ENCODE data around the gene PGP. TPM values are rescaled to one million over a fixed set of nuclear protein-coding genes. Genes with fewer than 3 reads are reported as not detected.

Gene PGP
- total RNA-seq, 1 experiment from 2014 or later = 34.9 TPM

DNA sequence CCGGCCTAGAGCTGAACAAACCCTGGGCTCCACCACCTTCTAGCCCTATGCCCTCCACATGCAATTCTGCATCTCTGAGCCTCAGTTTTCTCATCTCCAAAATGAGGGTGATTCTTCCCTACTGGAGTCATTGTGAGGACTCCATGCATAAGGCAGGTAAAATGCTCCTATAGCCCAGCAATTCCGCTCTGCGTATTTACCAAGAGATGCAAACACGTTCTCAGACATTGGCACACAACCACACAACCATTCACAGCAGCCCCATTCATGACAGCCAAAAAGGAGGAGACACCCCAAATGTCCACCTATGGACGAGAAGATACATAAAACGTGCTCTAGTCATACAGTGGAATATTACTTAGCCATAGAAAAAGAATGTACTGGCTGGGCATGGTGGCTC, 14.3 kb downstream of the PGP start:
- no peak for DNase-seq (ENCODE audit: low read depth)

GRCh38 chr16:2199621-2200139, 15.0 kb downstream of the PGP start:
- no peak for DNase-seq (ENCODE audit: low read depth)

GRCh38 chr16:2199095-2199494, 15.5 kb downstream of the PGP start:
- DNase-seq (ENCODE audit: low read depth) = no peak

- DNase-seq (ENCODE audit: low read depth) = no peak
These were observed 16.4 kb downstream of the PGP start for GRCh38 chr16:2198283-2198682.

DNA sequence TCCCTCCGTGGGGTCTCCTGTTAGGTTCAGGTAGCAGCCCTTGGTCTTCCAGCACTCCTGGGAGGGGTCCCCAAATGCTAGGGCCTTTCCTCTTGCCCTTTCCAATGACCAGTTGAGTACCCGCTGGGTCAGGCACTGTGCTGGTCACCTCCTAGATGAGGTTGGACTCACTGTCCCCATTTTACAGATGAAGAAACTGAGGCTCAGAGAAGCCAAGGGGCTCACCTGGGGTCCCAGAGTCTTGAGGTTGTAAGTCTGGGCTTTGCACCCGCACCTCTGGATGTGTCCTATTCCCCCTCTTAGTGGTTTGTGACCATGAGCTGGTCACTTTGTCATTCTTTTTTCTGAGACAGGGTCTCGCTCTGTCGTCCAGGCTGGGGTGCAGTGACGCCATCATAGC, 16.9 kb downstream of the PGP start:
- DNase-seq (ENCODE audit: low read depth) = no peak

- no peak for DNase-seq (ENCODE audit: low read depth)
These were observed 17.6 kb downstream of the PGP start for GRCh38 chr16:2196981-2197511.

GRCh38 chr16:2196162-2196980, 18.3 kb downstream of the PGP start, which contains the start of gene CASKIN1:
Gene CASKIN1 (minus strand): TSS chr16:2196605. CDS start chr16:2196432, 173 bp downstream.
- DNase-seq (ENCODE audit: low read depth) = peak; percentile 16

- no peak for DNase-seq (ENCODE audit: low read depth)
These were observed 19.1 kb downstream of the PGP start for GRCh38 chr16:2195322-2196161.

DNA sequence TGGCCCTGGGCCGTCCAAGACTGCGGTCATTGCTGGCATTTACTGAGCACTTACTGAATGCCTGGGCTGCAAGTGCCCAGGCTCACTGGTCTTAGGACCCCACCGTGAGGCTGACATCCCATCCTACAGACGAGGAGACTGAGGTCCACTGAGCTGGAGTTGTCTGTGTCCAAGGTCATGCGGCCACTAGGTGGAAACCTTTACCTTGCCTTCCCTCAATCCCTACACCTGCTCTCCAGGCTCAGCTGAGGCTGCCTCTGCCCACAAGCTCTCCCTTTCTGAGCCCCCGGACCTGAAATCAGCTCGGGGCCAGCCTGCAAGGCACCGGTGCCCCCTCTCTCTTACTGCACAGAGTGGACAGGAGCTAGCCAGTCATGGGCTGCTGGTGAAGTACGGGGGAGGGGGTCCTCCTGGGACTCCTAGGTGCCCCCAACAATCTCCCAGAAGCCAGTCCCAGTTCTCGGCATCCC, 19.8 kb downstream of the PGP start:
- peak; percentile 44 for DNase-seq (ENCODE audit: low read depth)

DNA sequence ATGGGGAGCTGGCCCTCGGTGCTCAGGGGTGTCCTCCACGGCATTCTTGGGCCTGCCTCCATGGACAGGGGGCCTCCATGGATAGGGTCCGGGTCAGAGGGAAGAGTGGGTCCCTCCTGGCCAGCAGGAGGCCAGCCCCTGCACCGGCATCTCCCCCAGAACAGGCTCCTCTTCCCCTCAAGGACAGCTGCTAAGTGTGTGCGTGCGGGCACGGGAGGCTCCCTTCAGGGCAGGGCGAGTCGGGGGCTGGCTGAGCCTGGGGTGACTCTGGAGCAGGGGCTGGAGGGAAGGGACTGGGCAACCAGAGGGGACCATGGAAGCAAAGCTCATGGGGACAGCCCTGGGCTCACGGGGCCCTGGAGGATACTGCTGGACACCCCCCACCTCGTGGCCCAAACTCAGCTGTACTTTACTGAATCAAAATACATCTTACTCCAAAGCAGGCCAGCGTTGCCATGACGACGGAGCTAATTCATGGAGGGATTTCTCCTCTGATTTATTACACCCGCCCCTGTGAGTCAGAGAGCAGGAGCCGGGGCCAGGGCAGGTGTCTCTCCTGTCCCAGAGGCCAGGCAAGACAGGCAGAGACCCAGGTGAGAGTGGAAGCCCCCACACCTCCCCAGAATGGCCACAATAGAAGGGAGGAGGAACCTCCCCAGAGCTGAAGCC, 20.3 kb downstream of the PGP start:
- peak; percentile 66 for DNase-seq (ENCODE audit: low read depth)

GRCh38 chr16:2191446-2191706, 23.3 kb downstream of the PGP start:
- no peak for DNase-seq (ENCODE audit: low read depth)

- DNase-seq (ENCODE audit: low read depth) = no peak
These were observed 23.8 kb downstream of the PGP start for GRCh38 chr16:2190659-2191445.

DNA sequence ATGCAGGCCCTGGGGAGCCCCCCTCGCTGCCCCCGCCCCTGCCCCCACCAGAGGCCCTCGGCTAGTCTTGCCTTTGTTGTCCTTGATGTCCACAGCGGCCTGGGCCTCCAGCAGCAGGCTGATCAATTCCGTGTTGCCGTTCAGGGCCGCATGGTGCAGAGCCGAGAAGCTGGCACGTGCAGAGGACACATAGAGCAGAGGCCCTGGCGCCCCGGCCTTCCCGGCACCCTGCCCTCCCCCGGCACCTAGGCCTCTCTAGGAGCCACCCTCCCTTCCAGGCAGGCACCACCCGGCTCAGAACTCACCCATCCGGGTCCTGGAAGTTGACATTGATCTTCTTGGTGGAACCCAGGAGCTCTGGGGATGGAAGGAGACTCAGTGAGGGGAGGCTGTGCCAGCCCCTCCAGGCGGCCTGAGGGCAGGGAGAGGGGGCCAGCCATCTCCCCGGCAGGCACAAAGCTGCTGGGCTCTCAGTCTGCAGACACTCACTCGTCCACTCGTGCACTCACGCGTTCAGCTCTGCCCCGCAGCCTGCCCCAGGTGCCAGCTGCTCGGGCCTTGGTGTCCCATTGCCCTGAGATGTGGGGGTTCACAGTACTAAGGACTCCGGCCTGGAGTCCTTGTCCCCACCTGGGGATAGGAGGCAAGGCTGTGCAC, 24.5 kb downstream of the PGP start:
- no peak for DNase-seq (ENCODE audit: low read depth)

GRCh38 chr16:2189252-2189893, 25.3 kb downstream of the PGP start:
- no peak for DNase-seq (ENCODE audit: low read depth)

GRCh38 chr16:2188395-2188794, 26.2 kb downstream of the PGP start:
- no peak for DNase-seq (ENCODE audit: low read depth)

DNA sequence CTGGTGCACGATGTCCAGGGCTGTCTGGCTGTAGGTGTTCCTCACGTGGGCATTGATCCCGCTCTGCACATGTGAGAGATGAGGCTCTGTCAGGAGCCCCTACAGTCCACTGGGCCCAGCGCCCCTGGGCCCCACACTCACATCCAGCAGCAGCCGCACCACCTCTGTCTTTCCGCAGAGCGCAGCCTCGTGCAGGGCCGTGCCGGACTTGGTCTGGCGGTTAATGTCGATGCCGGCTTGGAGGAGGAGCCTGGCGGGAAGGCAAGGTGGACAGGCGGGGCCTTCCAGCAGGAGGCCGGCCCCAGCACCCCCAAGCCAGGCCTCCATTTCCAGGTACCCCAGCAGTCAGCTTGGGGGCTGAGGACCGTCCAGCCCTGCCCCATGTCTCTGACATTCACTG, 27.4 kb downstream of the PGP start:
- no peak for DNase-seq (ENCODE audit: low read depth)

DNA sequence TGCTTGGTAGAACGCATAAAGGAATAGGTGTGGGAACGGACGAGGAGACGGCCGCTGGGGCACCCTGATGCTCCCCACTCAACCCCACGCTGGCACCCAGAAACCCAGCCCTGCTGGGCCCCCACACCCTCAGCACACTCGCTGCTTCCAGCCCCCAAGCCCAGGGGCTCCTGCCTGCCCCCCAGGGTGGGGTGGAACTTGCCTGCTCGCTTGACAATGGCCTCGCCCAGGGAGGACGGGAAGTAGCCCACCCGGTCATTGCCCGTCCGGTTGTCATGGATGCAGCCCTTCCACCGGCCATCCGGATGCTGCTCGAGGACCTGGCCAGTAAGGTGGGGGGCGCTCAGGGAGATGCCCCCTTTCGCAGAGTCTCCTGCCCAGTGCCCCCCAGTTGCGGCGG, 28.1 kb downstream of the PGP start:
- DNase-seq (ENCODE audit: low read depth) = no peak

GRCh38 chr16:2186064-2186463, 28.6 kb downstream of the PGP start:
- no peak for DNase-seq (ENCODE audit: low read depth)

- no peak for DNase-seq (ENCODE audit: low read depth)
These were observed 29.7 kb downstream of the PGP start for GRCh38 chr16:2184962-2185361.

- DNase-seq (ENCODE audit: low read depth) = no peak
These were observed 30.3 kb downstream of the PGP start for GRCh38 chr16:2184346-2184745.

All from LHCN-M2 (cell line).